HEK293 (cell line): ENCODE measurements around the gene TIGD4.

Experiments
- CTCF ChIA-PET: fragments of 350-600 bp; formaldehyde crosslinking; extraction: SDS; loops from one replicate; lab custom pipeline; 2021; ENCODE audit warnings: antibody characterized with exemption; lab: Yijun Ruan, JAX
- POLR2A ChIA-PET: fragments of 300-600 bp; formaldehyde crosslinking; extraction: SDS; loops from one replicate; lab custom pipeline; 2020; ENCODE audit warnings: antibody characterized with exemption, inconsistent platforms; lab: Yijun Ruan, JAX
- H3K27ac ChIP-seq: fragments of 200-500 bp; sonication (Bioruptor generic); 2 replicates; pipeline ENCODE4 v1.5.1; 2014; ENCODE audit warnings: low read depth, low read length, control low read depth, inconsistent platforms; ENCODE audit errors: extremely low read depth
- H3K36me3 ChIP-seq, 2 experiments: fragments of 200-500 bp in 1 of 2; sonication (Bioruptor generic) in 1 of 2; 1 replicate in 1 of 2; 2 replicates in 1 of 2; pipeline ENCODE4 v1.5.1; 2014 to 2017; ENCODE audit warnings: inconsistent platforms in 2 of 2, low read length in 2 of 2; ENCODE audit not compliant: control insufficient read depth in 2 of 2, insufficient read depth in 1 of 2
- H3K4me1 ChIP-seq: fragments of 200-500 bp; sonication (Bioruptor generic); 2 replicates; pipeline ENCODE4 v1.5.1; 2014; ENCODE audit warnings: mild to moderate bottlenecking, low read length, inconsistent platforms; ENCODE audit not compliant: control insufficient read depth, insufficient read depth
- H3K4me3 ChIP-seq: 2 replicates; pipeline ENCODE4 v1.5.1; 2011; ENCODE audit warnings: low read depth, mild to moderate bottlenecking, control low read depth, low read length, moderate library complexity
- H3K9me3 ChIP-seq: fragments of 200-500 bp; sonication (Bioruptor generic); 2 replicates; pipeline ENCODE4 v1.5.1; 2014; ENCODE audit warnings: low read depth, low read length, inconsistent platforms; ENCODE audit not compliant: control insufficient read depth, insufficient read depth
- FEZF1 ChIP-seq: fragments of 450-650 bp; formaldehyde crosslinking; IDR thresholded peaks from 2 replicates; pipeline ENCODE4 v1.5.1; 2016; ENCODE audit warnings: missing biosample characterization, missing genetic modification characterization
- HOXA7 ChIP-seq: sonication (generic); formaldehyde crosslinking; IDR thresholded peaks from 2 replicates; pipeline ENCODE4 v1.8.1; 2022; ENCODE audit warnings: missing genetic modification reagents, borderline replicate concordance
- KLF16 ChIP-seq: fragments of 450-650 bp; formaldehyde crosslinking; IDR thresholded peaks from 2 replicates; pipeline ENCODE4 v1.5.1; 2017; ENCODE audit warnings: missing biosample characterization, missing genetic modification characterization
- SP3 ChIP-seq: fragments of 450-650 bp; formaldehyde crosslinking; IDR thresholded peaks from 2 replicates; pipeline ENCODE4 v1.5.1; 2016; ENCODE audit warnings: missing biosample characterization, missing genetic modification characterization
- YY2 ChIP-seq: fragments of 450-650 bp; formaldehyde crosslinking; IDR thresholded peaks from 2 replicates; pipeline ENCODE4 v1.5.1; 2016; ENCODE audit warnings: missing biosample characterization, missing genetic modification characterization
- ZBTB7A ChIP-seq: fragments of 450-650 bp; formaldehyde crosslinking; IDR thresholded peaks from 2 replicates; pipeline ENCODE4 v1.5.1; 2016; ENCODE audit warnings: low read depth, missing biosample characterization, missing genetic modification characterization
- ZNF140 ChIP-seq: fragments of 450-650 bp; formaldehyde crosslinking; IDR thresholded peaks from 2 replicates; pipeline ENCODE4 v1.5.1; 2016; ENCODE audit warnings: missing biosample characterization, missing genetic modification characterization
- ZNF184 ChIP-seq: fragments of 450-650 bp; IDR thresholded peaks from 2 replicates; pipeline ENCODE4 v1.5.1; 2018; ENCODE audit warnings: missing biosample characterization, mild to moderate bottlenecking, missing genetic modification characterization
- ZNF214 ChIP-seq: fragments of 450-650 bp; formaldehyde crosslinking; IDR thresholded peaks from 2 replicates; pipeline ENCODE4 v1.5.1; 2017; ENCODE audit warnings: missing biosample characterization, mild to moderate bottlenecking, missing genetic modification characterization, borderline replicate concordance
- ZNF223 ChIP-seq: fragments of 450-650 bp; formaldehyde crosslinking; IDR thresholded peaks from 2 replicates; pipeline ENCODE4 v1.5.1; 2016; ENCODE audit warnings: missing biosample characterization, missing genetic modification characterization
- ZNF274 ChIP-seq, 2 experiments: fragments of 200-500 bp in 1 of 2; fragments of 450-650 bp in 1 of 2; sonication (Bioruptor generic) in 1 of 2; formaldehyde crosslinking in 1 of 2; IDR thresholded peaks; 2 replicates each; pipeline versions ENCODE4 v1.5.1 to v1.6.1; 2014 to 2016; ENCODE audit warnings: borderline replicate concordance in 1 of 2, inconsistent platforms in 1 of 2, low read length in 1 of 2, missing biosample characterization in 1 of 2, missing genetic modification characterization in 1 of 2
- ZNF350 ChIP-seq: fragments of 450-650 bp; formaldehyde crosslinking; IDR thresholded peaks from 2 replicates; pipeline ENCODE4 v1.5.0; 2017; ENCODE audit warnings: missing biosample characterization, mild to moderate bottlenecking, missing genetic modification characterization
- ZNF416 ChIP-seq: fragments of 450-650 bp; formaldehyde crosslinking; IDR thresholded peaks from 2 replicates; pipeline ENCODE4 v1.5.1; 2016; ENCODE audit warnings: missing biosample characterization, missing genetic modification characterization
- ZNF433 ChIP-seq: fragments of 450-650 bp; formaldehyde crosslinking; IDR thresholded peaks from 2 replicates; pipeline ENCODE4 v1.5.1; 2016; ENCODE audit warnings: missing biosample characterization, missing genetic modification characterization, low read depth
- ZNF510 ChIP-seq: fragments of 450-650 bp; formaldehyde crosslinking; IDR thresholded peaks from 2 replicates; pipeline ENCODE4 v1.5.1; 2018; ENCODE audit warnings: mild to moderate bottlenecking, missing genetic modification characterization, missing biosample characterization; ENCODE audit not compliant: insufficient replicate concordance
- ZNF529 ChIP-seq: fragments of 450-650 bp; formaldehyde crosslinking; IDR thresholded peaks from 2 replicates; pipeline ENCODE4 v1.5.1; 2017; ENCODE audit warnings: missing genetic modification characterization, missing biosample characterization; ENCODE audit not compliant: insufficient replicate concordance
- ZNF548 ChIP-seq: fragments of 450-650 bp; formaldehyde crosslinking; IDR thresholded peaks from 2 replicates; pipeline ENCODE4 v1.5.1; 2016; ENCODE audit warnings: missing biosample characterization, missing genetic modification characterization
- ZNF624 ChIP-seq: fragments of 450-650 bp; formaldehyde crosslinking; IDR thresholded peaks from 2 replicates; pipeline ENCODE4 v1.5.1; 2017; ENCODE audit warnings: missing biosample characterization, missing genetic modification characterization
- ZNF660 ChIP-seq: fragments of 450-650 bp; IDR thresholded peaks from 2 replicates; pipeline ENCODE4 v1.5.1; 2018; ENCODE audit warnings: missing biosample characterization, mild to moderate bottlenecking, missing genetic modification characterization
- TF ChIP-seq, protein P1 (sequence below): fragments of 450-650 bp; formaldehyde crosslinking; IDR thresholded peaks from 2 replicates; pipeline ENCODE4 v1.5.1; 2016; ENCODE audit warnings: missing biosample characterization, missing genetic modification characterization
- TF ChIP-seq, protein P2 (sequence below): fragments of 450-650 bp; formaldehyde crosslinking; IDR thresholded peaks from 2 replicates; pipeline ENCODE4 v1.5.1; 2016; ENCODE audit warnings: missing biosample characterization, missing genetic modification characterization
- TF ChIP-seq, protein P3 (sequence below): fragments of 450-650 bp; formaldehyde crosslinking; IDR thresholded peaks from 2 replicates; pipeline ENCODE4 v1.5.1; 2016; ENCODE audit warnings: missing biosample characterization, missing genetic modification characterization
- TF ChIP-seq, protein P4 (sequence below): fragments of 450-650 bp; formaldehyde crosslinking; IDR thresholded peaks from 2 replicates; pipeline ENCODE4 v1.5.1; 2016; ENCODE audit warnings: missing biosample characterization, missing genetic modification characterization
- TF ChIP-seq, protein P5 (sequence below): fragments of 450-650 bp; formaldehyde crosslinking; IDR thresholded peaks from 2 replicates; pipeline ENCODE4 v1.5.1; 2016; ENCODE audit warnings: missing biosample characterization, missing genetic modification characterization

TIGD4 gene

DNA sequence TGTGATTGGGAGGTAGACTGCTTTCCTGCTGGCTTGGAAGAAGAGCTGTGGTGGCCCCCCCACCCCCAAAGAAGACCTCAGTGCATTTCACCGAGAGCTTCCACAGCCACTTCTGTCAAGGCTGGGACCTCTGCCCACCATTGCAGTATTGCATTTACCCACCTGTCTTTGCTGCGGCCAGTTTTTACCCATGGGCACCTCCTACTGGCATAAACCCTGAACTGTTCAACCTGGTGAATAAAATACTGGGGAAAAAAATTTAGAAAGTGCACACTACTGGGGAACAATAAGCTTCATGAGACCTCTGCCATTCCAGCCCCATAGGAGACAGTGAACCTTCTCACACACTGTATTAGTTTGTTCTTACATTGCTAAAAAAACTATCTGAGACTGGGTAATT, 40.5 kb upstream of the TIGD4 start (continued):
- TF ChIP-seq, protein P1, sequence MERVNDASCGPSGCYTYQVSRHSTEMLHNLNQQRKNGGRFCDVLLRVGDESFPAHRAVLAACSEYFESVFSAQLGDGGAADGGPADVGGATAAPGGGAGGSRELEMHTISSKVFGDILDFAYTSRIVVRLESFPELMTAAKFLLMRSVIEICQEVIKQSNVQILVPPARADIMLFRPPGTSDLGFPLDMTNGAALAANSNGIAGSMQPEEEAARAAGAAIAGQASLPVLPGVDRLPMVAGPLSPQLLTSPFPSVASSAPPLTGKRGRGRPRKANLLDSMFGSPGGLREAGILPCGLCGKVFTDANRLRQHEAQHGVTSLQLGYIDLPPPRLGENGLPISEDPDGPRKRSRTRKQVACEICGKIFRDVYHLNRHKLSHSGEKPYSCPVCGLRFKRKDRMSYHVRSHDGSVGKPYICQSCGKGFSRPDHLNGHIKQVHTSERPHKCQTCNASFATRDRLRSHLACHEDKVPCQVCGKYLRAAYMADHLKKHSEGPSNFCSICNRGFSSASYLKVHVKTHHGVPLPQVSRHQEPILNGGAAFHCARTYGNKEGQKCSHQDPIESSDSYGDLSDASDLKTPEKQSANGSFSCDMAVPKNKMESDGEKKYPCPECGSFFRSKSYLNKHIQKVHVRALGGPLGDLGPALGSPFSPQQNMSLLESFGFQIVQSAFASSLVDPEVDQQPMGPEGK, result no peak
- TF ChIP-seq ZBTB7A, result no peak
- TF ChIP-seq ZNF350 (tag by site-specific recombination), result no peak
- no peak for TF ChIP-seq ZNF510 (tag by site-specific recombination)
- no peak for TF ChIP-seq YY2 (tag by site-specific recombination)
- TF ChIP-seq SP3 (tag by site-specific recombination), result no peak

DNA sequence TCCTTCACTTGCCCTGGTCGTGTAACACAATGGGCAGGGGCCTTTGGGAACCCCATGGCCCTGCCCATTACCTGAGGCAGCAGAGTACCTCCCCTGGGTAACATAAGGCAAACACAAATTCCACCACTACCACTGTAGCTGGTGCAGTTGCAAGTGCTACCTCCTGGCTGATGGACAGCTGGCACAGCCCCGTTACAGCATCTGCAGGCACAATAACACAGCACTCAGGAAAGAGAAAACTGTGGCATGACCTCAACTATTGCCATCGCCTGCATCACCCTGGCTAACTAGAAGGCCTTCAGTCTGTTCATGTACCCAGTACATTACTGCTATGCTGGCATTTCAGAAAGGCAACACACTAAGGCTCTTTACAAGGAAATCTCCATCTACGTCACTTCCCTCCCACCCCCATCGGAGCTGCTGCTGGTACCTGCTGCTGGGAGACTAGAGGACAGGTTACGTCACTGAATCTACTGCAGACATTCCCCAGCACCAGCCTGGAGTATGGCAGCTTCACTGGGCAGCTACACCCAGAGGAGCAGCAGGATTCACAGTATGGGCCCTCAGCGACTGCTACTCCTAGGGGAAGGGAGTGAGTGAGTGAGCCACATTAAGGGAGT, 39.6 kb upstream of the TIGD4 start:
- no peaks in the 10 kb centered on the region for H3K4me1 ChIP-seq
- POLR2A ChIA-PET, result no interaction called here
- H3K27ac ChIP-seq, result no peak overlapping the region
- CTCF ChIA-PET, result interaction anchor here (0.7 kb wide), 1 partner anchor 332 kb away, joined by 3 read pairs; no protein-coding TSS in a partner anchor
- H3K9me3 ChIP-seq, result no peaks in the 10 kb centered on the region
- no peak overlapping the region for H3K4me3 ChIP-seq
- H3K36me3 ChIP-seq, result no peaks in the 10 kb centered on the region
- TF ChIP-seq FEZF1 (tag by site-specific recombination) (no peak), ZNF274 (IDR thresholded peaks at IDR 0.05; ENCODE audit: low read length) (no peak), ZNF274 (tag by site-specific recombination; IDR thresholded peaks at IDR 0.05; ENCODE audit: borderline replicate concordance) (no peak)
- TF ChIP-seq, protein P2, sequence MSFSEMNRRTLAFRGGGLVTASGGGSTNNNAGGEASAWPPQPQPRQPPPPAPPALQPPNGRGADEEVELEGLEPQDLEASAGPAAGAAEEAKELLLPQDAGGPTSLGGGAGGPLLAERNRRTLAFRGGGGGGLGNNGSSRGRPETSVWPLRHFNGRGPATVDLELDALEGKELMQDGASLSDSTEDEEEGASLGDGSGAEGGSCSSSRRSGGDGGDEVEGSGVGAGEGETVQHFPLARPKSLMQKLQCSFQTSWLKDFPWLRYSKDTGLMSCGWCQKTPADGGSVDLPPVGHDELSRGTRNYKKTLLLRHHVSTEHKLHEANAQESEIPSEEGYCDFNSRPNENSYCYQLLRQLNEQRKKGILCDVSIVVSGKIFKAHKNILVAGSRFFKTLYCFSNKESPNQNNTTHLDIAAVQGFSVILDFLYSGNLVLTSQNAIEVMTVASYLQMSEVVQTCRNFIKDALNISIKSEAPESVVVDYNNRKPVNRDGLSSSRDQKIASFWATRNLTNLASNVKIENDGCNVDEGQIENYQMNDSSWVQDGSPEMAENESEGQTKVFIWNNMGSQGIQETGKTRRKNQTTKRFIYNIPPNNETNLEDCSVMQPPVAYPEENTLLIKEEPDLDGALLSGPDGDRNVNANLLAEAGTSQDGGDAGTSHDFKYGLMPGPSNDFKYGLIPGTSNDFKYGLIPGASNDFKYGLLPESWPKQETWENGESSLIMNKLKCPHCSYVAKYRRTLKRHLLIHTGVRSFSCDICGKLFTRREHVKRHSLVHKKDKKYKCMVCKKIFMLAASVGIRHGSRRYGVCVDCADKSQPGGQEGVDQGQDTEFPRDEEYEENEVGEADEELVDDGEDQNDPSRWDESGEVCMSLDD (tag by site-specific recombination), result no peak
- TF ChIP-seq, protein P3, sequence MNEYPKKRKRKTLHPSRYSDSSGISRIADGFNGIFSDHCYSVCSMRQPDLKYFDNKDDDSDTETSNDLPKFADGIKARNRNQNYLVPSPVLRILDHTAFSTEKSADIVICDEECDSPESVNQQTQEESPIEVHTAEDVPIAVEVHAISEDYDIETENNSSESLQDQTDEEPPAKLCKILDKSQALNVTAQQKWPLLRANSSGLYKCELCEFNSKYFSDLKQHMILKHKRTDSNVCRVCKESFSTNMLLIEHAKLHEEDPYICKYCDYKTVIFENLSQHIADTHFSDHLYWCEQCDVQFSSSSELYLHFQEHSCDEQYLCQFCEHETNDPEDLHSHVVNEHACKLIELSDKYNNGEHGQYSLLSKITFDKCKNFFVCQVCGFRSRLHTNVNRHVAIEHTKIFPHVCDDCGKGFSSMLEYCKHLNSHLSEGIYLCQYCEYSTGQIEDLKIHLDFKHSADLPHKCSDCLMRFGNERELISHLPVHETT (tag by site-specific recombination), result no peak
- TF ChIP-seq, protein P4, sequence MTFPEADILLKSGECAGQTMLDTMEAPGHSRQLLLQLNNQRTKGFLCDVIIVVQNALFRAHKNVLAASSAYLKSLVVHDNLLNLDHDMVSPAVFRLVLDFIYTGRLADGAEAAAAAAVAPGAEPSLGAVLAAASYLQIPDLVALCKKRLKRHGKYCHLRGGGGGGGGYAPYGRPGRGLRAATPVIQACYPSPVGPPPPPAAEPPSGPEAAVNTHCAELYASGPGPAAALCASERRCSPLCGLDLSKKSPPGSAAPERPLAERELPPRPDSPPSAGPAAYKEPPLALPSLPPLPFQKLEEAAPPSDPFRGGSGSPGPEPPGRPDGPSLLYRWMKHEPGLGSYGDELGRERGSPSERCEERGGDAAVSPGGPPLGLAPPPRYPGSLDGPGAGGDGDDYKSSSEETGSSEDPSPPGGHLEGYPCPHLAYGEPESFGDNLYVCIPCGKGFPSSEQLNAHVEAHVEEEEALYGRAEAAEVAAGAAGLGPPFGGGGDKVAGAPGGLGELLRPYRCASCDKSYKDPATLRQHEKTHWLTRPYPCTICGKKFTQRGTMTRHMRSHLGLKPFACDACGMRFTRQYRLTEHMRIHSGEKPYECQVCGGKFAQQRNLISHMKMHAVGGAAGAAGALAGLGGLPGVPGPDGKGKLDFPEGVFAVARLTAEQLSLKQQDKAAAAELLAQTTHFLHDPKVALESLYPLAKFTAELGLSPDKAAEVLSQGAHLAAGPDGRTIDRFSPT, result no peak
- TF ChIP-seq, all 188 proteins: peak for 0

DNA sequence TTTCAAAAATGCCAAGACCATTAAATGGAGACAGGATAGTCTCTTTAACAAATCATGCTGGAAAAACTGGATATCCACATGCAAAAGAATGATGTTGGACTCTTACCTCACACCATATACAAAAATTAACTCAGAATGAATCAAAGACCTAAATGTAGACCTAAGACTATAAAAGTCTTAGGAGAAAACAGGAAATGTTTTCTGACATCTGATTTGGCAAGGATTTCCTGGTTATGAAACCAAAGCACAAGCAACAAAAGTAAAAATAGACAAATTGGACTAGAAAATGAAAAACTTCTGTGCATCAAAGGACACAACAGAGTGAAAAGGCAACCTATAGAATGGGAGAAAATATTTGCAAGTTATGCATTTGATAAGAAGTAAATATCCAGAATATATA, 37.8 kb upstream of the TIGD4 start:
- POLR2A ChIA-PET, result no interaction called here
- TF ChIP-seq ZNF548 (tag by site-specific recombination) (no peak), ZNF223 (tag by site-specific recombination) (no peak), ZNF529 (tag by site-specific recombination) (no peak), HOXA7 (CRISPR knock-in tag) (no peak), ZNF214 (tag by site-specific recombination) (no peak), ZNF416 (tag by site-specific recombination) (no peak), ZNF140 (no peak), ZNF624 (no peak), ZNF184 (tag by site-specific recombination) (no peak), ZNF433 (tag by site-specific recombination) (no peak), KLF16 (tag by site-specific recombination) (no peak), ZNF660 (no peak)
- TF ChIP-seq, protein P5, sequence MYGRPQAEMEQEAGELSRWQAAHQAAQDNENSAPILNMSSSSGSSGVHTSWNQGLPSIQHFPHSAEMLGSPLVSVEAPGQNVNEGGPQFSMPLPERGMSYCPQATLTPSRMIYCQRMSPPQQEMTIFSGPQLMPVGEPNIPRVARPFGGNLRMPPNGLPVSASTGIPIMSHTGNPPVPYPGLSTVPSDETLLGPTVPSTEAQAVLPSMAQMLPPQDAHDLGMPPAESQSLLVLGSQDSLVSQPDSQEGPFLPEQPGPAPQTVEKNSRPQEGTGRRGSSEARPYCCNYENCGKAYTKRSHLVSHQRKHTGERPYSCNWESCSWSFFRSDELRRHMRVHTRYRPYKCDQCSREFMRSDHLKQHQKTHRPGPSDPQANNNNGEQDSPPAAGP (tag by site-specific recombination), result no peak

More for the DNA sequence above, 37.8 kb upstream of the TIGD4 start:
- Histone ChIP-seq H3K4me1 (no peaks in the 10 kb centered on the region), H3K9me3 (no peaks in the 10 kb centered on the region), H3K27ac (no peak overlapping the region), H3K36me3 (no peaks in the 10 kb centered on the region), H3K4me3 (no peak overlapping the region)
- CTCF ChIA-PET, result no interaction called here
